H9 (cell line): ENCODE measurements around the gene NDUFC2. TPM values are rescaled to one million over a fixed set of nuclear protein-coding genes. Genes with fewer than 3 reads are reported as not detected.

ENCODE experiments used
- DNase-seq: peaks from one replicate; pipeline ENCODE4 v3.0.0-alpha.2; 2017
- H2AFZ ChIP-seq: one replicate; pipeline ENCODE4 v1.6.1; 2013; ENCODE audit warnings: mild to moderate bottlenecking, low read length, control low read depth, moderate library complexity
- H2AK5ac ChIP-seq: 2 replicates; pipeline ENCODE4 v1.6.1; 2013; ENCODE audit warnings: low read length, control low read depth, mixed read lengths; ENCODE audit not compliant: insufficient read length
- H2BK120ac ChIP-seq: one replicate; pipeline ENCODE4 v1.6.1; 2013; ENCODE audit warnings: low read depth, mild to moderate bottlenecking, low read length, control low read depth, inconsistent platforms; ENCODE audit not compliant: poor library complexity, severe bottlenecking
- H2BK12ac ChIP-seq: 2 replicates; pipeline ENCODE4 v1.6.1; 2013; ENCODE audit warnings: low read length, control low read depth, mixed read lengths, low read depth; ENCODE audit not compliant: insufficient read length
- H2BK15ac ChIP-seq: 2 replicates; pipeline ENCODE4 v1.6.1; 2013; ENCODE audit warnings: low read depth, low read length, control low read depth
- H2BK20ac ChIP-seq: one replicate; pipeline ENCODE4 v1.6.1; 2013; ENCODE audit warnings: low read depth, mild to moderate bottlenecking, low read length, control low read depth, inconsistent platforms; ENCODE audit not compliant: poor library complexity, severe bottlenecking
- H2BK5ac ChIP-seq: 2 replicates; pipeline ENCODE4 v1.6.1; 2013; ENCODE audit warnings: low read length, control low read depth, mixed read lengths; ENCODE audit not compliant: insufficient read length
- H3K14ac ChIP-seq: 2 replicates; pipeline ENCODE4 v1.6.1; 2013; ENCODE audit warnings: low read length, control low read depth; ENCODE audit not compliant: insufficient read depth
- H3K18ac ChIP-seq: 2 replicates; pipeline ENCODE4 v1.6.1; 2013; ENCODE audit warnings: low read depth, mild to moderate bottlenecking, mixed read lengths, low read length, control low read depth; ENCODE audit not compliant: insufficient read length
- H3K23ac ChIP-seq: 2 replicates; pipeline ENCODE4 v1.6.1; 2013; ENCODE audit warnings: low read length, control low read depth, mixed read lengths, low read depth; ENCODE audit not compliant: insufficient read length
- H3K23me2 ChIP-seq: 2 replicates; pipeline ENCODE4 v1.6.1; 2013; ENCODE audit warnings: low read depth, mild to moderate bottlenecking, mixed read lengths, low read length, control low read depth; ENCODE audit not compliant: insufficient read length, poor library complexity, severe bottlenecking
- H3K27ac ChIP-seq: 2 replicates; pipeline ENCODE4 v1.5.1; 2013; ENCODE audit warnings: low read length, control low read depth, mixed read lengths, low read depth; ENCODE audit not compliant: insufficient read length
- H3K27me3 ChIP-seq: 2 replicates; pipeline ENCODE4 v1.6.1; 2013; ENCODE audit warnings: low read length, control low read depth, inconsistent platforms; ENCODE audit not compliant: insufficient read depth
- H3K4ac ChIP-seq: 2 replicates; pipeline ENCODE4 v1.6.1; 2013; ENCODE audit warnings: low read depth, mild to moderate bottlenecking, control low read depth, inconsistent platforms, low read length, moderate library complexity
- H3K4me1 ChIP-seq: 2 replicates; pipeline ENCODE4 v1.6.1; 2013; ENCODE audit warnings: low read length, control low read depth, inconsistent platforms; ENCODE audit not compliant: insufficient read depth
- H3K4me2 ChIP-seq: 2 replicates; pipeline ENCODE4 v1.6.1; 2013; ENCODE audit warnings: low read length, control low read depth, mixed read lengths; ENCODE audit not compliant: insufficient read length, insufficient read depth
- H3K56ac ChIP-seq: 2 replicates; pipeline ENCODE4 v1.6.1; 2013; ENCODE audit warnings: low read depth, mild to moderate bottlenecking, mixed read lengths, low read length, control low read depth; ENCODE audit not compliant: insufficient read length
- H3K79me1 ChIP-seq: 2 replicates; pipeline ENCODE4 v1.6.1; 2013; ENCODE audit warnings: low read depth, mild to moderate bottlenecking, moderate library complexity, low read length, control low read depth, inconsistent platforms; ENCODE audit not compliant: insufficient read depth, poor library complexity, severe bottlenecking
- H3K79me2 ChIP-seq: 2 replicates; pipeline ENCODE4 v1.6.1; 2013; ENCODE audit warnings: low read length, control low read depth, inconsistent platforms; ENCODE audit not compliant: insufficient read depth
- H3K9ac ChIP-seq: 2 replicates; pipeline ENCODE4 v1.6.1; 2013; ENCODE audit warnings: low read length, control low read depth, mixed read lengths; ENCODE audit not compliant: insufficient read length; ENCODE audit errors: extremely low read depth
- H3K9me3 ChIP-seq: one replicate; pipeline ENCODE4 v1.6.1; 2013; ENCODE audit warnings: low read depth, low read length, inconsistent platforms; ENCODE audit not compliant: control insufficient read depth
- H3T11ph ChIP-seq: one replicate; pipeline ENCODE4 v1.6.1; 2013; ENCODE audit warnings: mild to moderate bottlenecking, low read length, control low read depth, inconsistent platforms
- H4K20me1 ChIP-seq: one replicate; pipeline ENCODE4 v1.6.1; 2013; ENCODE audit not compliant: control insufficient read depth, insufficient read length, insufficient read depth
- H4K5ac ChIP-seq: 2 replicates; pipeline ENCODE4 v1.6.1; 2013; ENCODE audit warnings: low read depth, mild to moderate bottlenecking, mixed read lengths, low read length, control low read depth; ENCODE audit not compliant: insufficient read length
- H4K8ac ChIP-seq: replicated peaks from 2 replicates; pipeline ENCODE4 v1.6.1; 2013; ENCODE audit warnings: low read length, control low read depth, mixed read lengths, low read depth; ENCODE audit not compliant: insufficient read length
- H4K91ac ChIP-seq: 2 replicates; pipeline ENCODE4 v1.6.1; 2013; ENCODE audit warnings: low read depth, mild to moderate bottlenecking, moderate library complexity, mixed read lengths, low read length, control low read depth; ENCODE audit not compliant: insufficient read length
- H3K27ac Mint-ChIP-seq, 3 experiments: 2 replicates in 2 of 3; 3 replicates in 1 of 3; pipeline ENCODE4 v1.8.0; 2020 to 2021; ENCODE audit warnings: mixed read lengths in 3 of 3, mild to moderate bottlenecking in 1 of 3, moderate library complexity in 1 of 3
- H3K27me3 Mint-ChIP-seq: 2 replicates; pipeline ENCODE4 v1.8.0; 2021; ENCODE audit warnings: low read depth, mild to moderate bottlenecking, moderate library complexity, mixed read lengths
- H3K36me3 Mint-ChIP-seq, 3 experiments: 2 replicates in 2 of 3; 3 replicates in 1 of 3; pipeline ENCODE4 v1.8.0; 2020 to 2021; ENCODE audit warnings: low read depth in 3 of 3, mixed read lengths in 3 of 3; ENCODE audit not compliant: insufficient read depth in 1 of 3
- H3K4me1 Mint-ChIP-seq, 2 experiments: 2 replicates each; pipeline ENCODE4 v1.8.0; 2020; ENCODE audit warnings: mixed read lengths in 2 of 2
- H3K4me3 Mint-ChIP-seq, 2 experiments: 2 replicates in 1 of 2; 3 replicates in 1 of 2; pipeline ENCODE4 v1.8.0; 2020 to 2021; ENCODE audit warnings: mild to moderate bottlenecking in 2 of 2, mixed read lengths in 2 of 2, moderate library complexity in 1 of 2
- H3K9me3 Mint-ChIP-seq, 2 experiments: 2 replicates in 1 of 2; 3 replicates in 1 of 2; pipeline ENCODE4 v1.8.0; 2020; ENCODE audit warnings: mild to moderate bottlenecking in 2 of 2, mixed read lengths in 2 of 2, moderate library complexity in 1 of 2
- CTCF ChIP-seq: fragments of 200-600 bp; sonication (generic); conservative IDR thresholded peaks from 3 replicates; pipeline ENCODE4 v1.8.0; 2021; ENCODE audit warnings: antibody characterized with exemption, mild to moderate bottlenecking
- WGBS: extraction: QIAGEN DNeasy Blood & Tissue Kit; methylation state at CpG from one replicate; pipeline ENCODE4 v1.1.7; 2013; ENCODE audit warnings: missing lambda C conversion rate, low lambda C conversion rate, mixed read lengths; ENCODE audit not compliant: insufficient read length; ENCODE audit errors: extremely low coverage; 5-methylcytosine and 5-hydroxymethylcytosine counted together
- total RNA-seq: library from RNA; stranded (reverse); gene quantifications from 2 replicates; pipeline ENCODE4 v1.2.1, GENCODE V29; 2021

Gene NDUFC2
- total RNA-seq, 1 experiment from 2014 or later, result 247 TPM

GRCh38 chr11:78034623-78035022 lies 45.0 kb downstream of the NDUFC2 start:
- H3K79me2 ChIP-seq, result no peaks in the 10 kb centered on the region
- no peak overlapping the region for H2BK120ac ChIP-seq
- no peak overlapping the region for H4K8ac ChIP-seq
- Mint-ChIP-seq H3K27ac (peak overlapping the region in 1 of 3 experiments; percentile 17; a peak in 2 of 7 replicates), H3K27me3 (no peaks in the 10 kb centered on the region), H3K4me3 (no peak overlapping the region), H3K36me3 (no peaks in the 10 kb centered on the region), H3K4me1 (peaks cover 3 to 17% of the 10 kb centered on the region in 2 experiments), H3K9me3 (no peaks in the 10 kb centered on the region; a peak in 1 of 5 replicates)
- no peaks in the 10 kb centered on the region for H3K27me3 ChIP-seq
- peaks cover 2% of the 10 kb centered on the region for H3K23me2 ChIP-seq
- no CpG with 5 or more reads among the region's 10 CpGs for WGBS
- no peak overlapping the region for H3K9ac ChIP-seq
- TF ChIP-seq CTCF, result peak; percentile 42
- no peak overlapping the region for H2BK12ac ChIP-seq
- no peaks in the 10 kb centered on the region for H4K20me1 ChIP-seq
- H3K79me1 ChIP-seq, result no peaks in the 10 kb centered on the region
- no peak overlapping the region for H3K27ac ChIP-seq
- no peak overlapping the region for H4K5ac ChIP-seq
- H3K18ac ChIP-seq, result peak overlapping the region; percentile 40
- H3K56ac ChIP-seq, result no peak overlapping the region
- no peak overlapping the region for H2AFZ ChIP-seq
- H3K23ac ChIP-seq, result no peak overlapping the region
- no peak overlapping the region for H2BK5ac ChIP-seq
- H3K9me3 ChIP-seq, result no peaks in the 10 kb centered on the region
- no peak overlapping the region for H2BK20ac ChIP-seq
- H3T11ph ChIP-seq, result no peak overlapping the region
- no peak for DNase-seq
- no peaks in the 10 kb centered on the region for H3K4me1 ChIP-seq
- no peak overlapping the region for H3K4me2 ChIP-seq
- H4K91ac ChIP-seq, result no peak overlapping the region
- no peak overlapping the region for H2BK15ac ChIP-seq
- no peak overlapping the region for H3K4ac ChIP-seq
- no peak overlapping the region for H3K14ac ChIP-seq
- no peak overlapping the region for H2AK5ac ChIP-seq
